Measurements from ENCODE around the gene BCAS4. TPM values are rescaled to one million over a fixed set of nuclear protein-coding genes. Genes with fewer than 3 reads are reported as not detected.

Gene BCAS4
- total RNA-seq, 1 experiment from 2014 or later, result 29.9 TPM

GRCh38 chr20:50862546-50862945, 67.7 kb downstream of the BCAS4 start:
- H3K27me3 ChIP-seq (replicated peaks; ENCODE audit: control insufficient read depth, insufficient read depth, low read length), result no peaks in the 10 kb centered on the region
- no peak overlapping the region for H3K27ac Mint-ChIP-seq (ENCODE audit: unreplicated experiment)
- ChIA-PET POLR2A (no interaction called here), CTCF (interaction anchor here (0.7 kb wide), 2 partner anchors 237 to 285 kb away, joined by 4 to 7 read pairs; no protein-coding TSS in a partner anchor)
- no TSS peak for BruUV-seq (replicated peaks)
- no peaks in the 10 kb centered on the region for H3K27me3 Mint-ChIP-seq (ENCODE audit: insufficient read depth, unreplicated experiment)
- no peak for DNase-seq
- TF ChIP-seq, protein P1, sequence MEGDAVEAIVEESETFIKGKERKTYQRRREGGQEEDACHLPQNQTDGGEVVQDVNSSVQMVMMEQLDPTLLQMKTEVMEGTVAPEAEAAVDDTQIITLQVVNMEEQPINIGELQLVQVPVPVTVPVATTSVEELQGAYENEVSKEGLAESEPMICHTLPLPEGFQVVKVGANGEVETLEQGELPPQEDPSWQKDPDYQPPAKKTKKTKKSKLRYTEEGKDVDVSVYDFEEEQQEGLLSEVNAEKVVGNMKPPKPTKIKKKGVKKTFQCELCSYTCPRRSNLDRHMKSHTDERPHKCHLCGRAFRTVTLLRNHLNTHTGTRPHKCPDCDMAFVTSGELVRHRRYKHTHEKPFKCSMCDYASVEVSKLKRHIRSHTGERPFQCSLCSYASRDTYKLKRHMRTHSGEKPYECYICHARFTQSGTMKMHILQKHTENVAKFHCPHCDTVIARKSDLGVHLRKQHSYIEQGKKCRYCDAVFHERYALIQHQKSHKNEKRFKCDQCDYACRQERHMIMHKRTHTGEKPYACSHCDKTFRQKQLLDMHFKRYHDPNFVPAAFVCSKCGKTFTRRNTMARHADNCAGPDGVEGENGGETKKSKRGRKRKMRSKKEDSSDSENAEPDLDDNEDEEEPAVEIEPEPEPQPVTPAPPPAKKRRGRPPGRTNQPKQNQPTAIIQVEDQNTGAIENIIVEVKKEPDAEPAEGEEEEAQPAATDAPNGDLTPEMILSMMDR (IDR thresholded peaks at IDR 0.05; ENCODE audit: insufficient read depth in 1 of 2, low read depth in 1 of 2, low read length in 1 of 2, severe bottlenecking in 1 of 2, unreplicated experiment in 1 of 2), result no peak
- H3K4me1 ChIP-seq, result no peaks in the 10 kb centered on the region
- no peaks in the 10 kb centered on the region for H3K36me3 ChIP-seq (ENCODE audit: control insufficient read depth, insufficient read depth, low read length)
- intact Hi-C loops (cut with micrococcal nuclease; ENCODE audit: unreplicated experiment), result no loop called here
- no peak overlapping the region for H3K4me3 ChIP-seq (ENCODE audit: low read depth, low read length)
- H3K4me1 Mint-ChIP-seq (ENCODE audit: low read depth, unreplicated experiment), result no peaks in the 10 kb centered on the region
- H3K4me3 Mint-ChIP-seq (ENCODE audit: unreplicated experiment), result no peak overlapping the region
- H3K9me3 ChIP-seq, result no peaks in the 10 kb centered on the region
- H3K9me3 Mint-ChIP-seq (ENCODE audit: unreplicated experiment), result no peaks in the 10 kb centered on the region
- H3K36me3 Mint-ChIP-seq (ENCODE audit: insufficient read depth, unreplicated experiment), result peaks cover 6% of the 10 kb centered on the region

DNA sequence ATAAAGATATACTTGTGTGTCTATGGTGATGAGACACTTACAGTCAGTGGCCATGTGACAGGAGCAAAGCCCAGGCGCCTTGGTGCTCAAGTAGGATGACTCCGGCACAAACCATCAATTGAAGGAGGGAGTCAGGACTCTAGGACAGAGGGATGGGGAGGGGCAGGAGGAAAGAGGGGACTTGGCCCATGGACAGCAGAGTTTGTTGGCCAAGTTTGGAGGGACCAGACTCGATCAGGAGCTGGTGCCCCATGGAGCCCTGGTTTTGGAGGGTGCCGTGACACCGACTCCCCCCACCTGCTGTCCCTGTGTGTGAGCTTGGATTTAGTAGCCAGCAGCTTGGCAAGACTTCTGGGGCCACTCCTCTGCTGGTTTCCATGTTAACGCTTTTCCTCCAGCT, 70.3 kb downstream of the BCAS4 start:
- no peak overlapping the region for H3K27ac Mint-ChIP-seq (ENCODE audit: unreplicated experiment)
- no peaks in the 10 kb centered on the region for H3K9me3 ChIP-seq
- intact Hi-C loops (cut with micrococcal nuclease; ENCODE audit: unreplicated experiment), result no loop called here
- ChIA-PET POLR2A (interaction anchor here (0.5 kb wide), 1 partner anchor 350 kb away, joined by 3 read pairs; no protein-coding TSS in a partner anchor), CTCF (interaction anchor here (0.7 to 0.9 kb wide), 2 partner anchors 65 to 71 kb away, joined by 3 to 4 read pairs; no protein-coding TSS in a partner anchor)
- BruUV-seq (replicated peaks), result no TSS peak
- H3K36me3 Mint-ChIP-seq (ENCODE audit: insufficient read depth, unreplicated experiment), result peaks cover 14% of the 10 kb centered on the region
- H3K4me3 Mint-ChIP-seq (ENCODE audit: unreplicated experiment), result no peak overlapping the region
- H3K4me1 ChIP-seq, result peaks cover 11% of the 10 kb centered on the region
- no peaks in the 10 kb centered on the region for H3K27me3 ChIP-seq (replicated peaks; ENCODE audit: control insufficient read depth, insufficient read depth, low read length)
- no peaks in the 10 kb centered on the region for H3K36me3 ChIP-seq (ENCODE audit: control insufficient read depth, insufficient read depth, low read length)
- H3K9me3 Mint-ChIP-seq (ENCODE audit: unreplicated experiment), result no peaks in the 10 kb centered on the region
- peaks cover 11% of the 10 kb centered on the region for H3K4me1 Mint-ChIP-seq (ENCODE audit: low read depth, unreplicated experiment)
- TF ChIP-seq, protein P1 (IDR thresholded peaks at IDR 0.05; ENCODE audit: insufficient read depth in 1 of 2, low read depth in 1 of 2, low read length in 1 of 2, severe bottlenecking in 1 of 2, unreplicated experiment in 1 of 2), result no peak
- H3K27me3 Mint-ChIP-seq (ENCODE audit: insufficient read depth, unreplicated experiment), result no peaks in the 10 kb centered on the region
- no peak overlapping the region for H3K4me3 ChIP-seq (ENCODE audit: low read depth, low read length)
- no peak for DNase-seq

DNA sequence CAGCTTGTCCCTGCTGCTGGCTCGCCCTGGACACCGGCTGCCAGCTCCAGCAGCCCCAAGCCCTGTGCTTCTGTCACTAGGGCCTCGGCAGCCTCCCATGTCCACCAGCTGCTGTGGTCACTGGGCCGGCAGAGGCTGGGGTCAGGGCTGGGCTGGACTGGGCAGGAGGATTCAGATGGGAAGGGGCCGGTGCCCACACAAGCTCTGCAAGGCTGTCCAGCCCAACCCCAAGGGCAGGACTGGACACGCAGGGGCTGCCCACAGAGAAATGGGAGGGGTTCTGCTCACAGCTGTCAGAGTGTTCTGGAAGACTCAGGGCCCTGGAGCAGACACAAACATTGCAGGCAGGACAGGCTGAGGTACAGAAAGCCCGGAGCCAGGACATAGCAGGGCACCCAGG, 70.7 kb downstream of the BCAS4 start:
- H3K4me3 ChIP-seq (ENCODE audit: low read depth, low read length), result no peak overlapping the region
- no peaks in the 10 kb centered on the region for H3K9me3 ChIP-seq
- POLR2A ChIA-PET, result no interaction called here
- peaks cover 11% of the 10 kb centered on the region for H3K4me1 Mint-ChIP-seq (ENCODE audit: low read depth, unreplicated experiment)
- no peak overlapping the region for H3K4me3 Mint-ChIP-seq (ENCODE audit: unreplicated experiment)
- no peaks in the 10 kb centered on the region for H3K9me3 Mint-ChIP-seq (ENCODE audit: unreplicated experiment)
- TF ChIP-seq, protein P1 (IDR thresholded peaks at IDR 0.05; ENCODE audit: insufficient read depth in 1 of 2, low read depth in 1 of 2, low read length in 1 of 2, severe bottlenecking in 1 of 2, unreplicated experiment in 1 of 2), result no peak
- CTCF ChIA-PET, result interaction anchor here (0.7 to 0.9 kb wide), 2 partner anchors 64 to 71 kb away, joined by 3 to 4 read pairs; no protein-coding TSS in a partner anchor
- no peak overlapping the region for H3K27ac Mint-ChIP-seq (ENCODE audit: unreplicated experiment)
- no peaks in the 10 kb centered on the region for H3K36me3 ChIP-seq (ENCODE audit: control insufficient read depth, insufficient read depth, low read length)
- peaks cover 11% of the 10 kb centered on the region for H3K4me1 ChIP-seq
- H3K27me3 ChIP-seq (replicated peaks; ENCODE audit: control insufficient read depth, insufficient read depth, low read length), result no peaks in the 10 kb centered on the region
- no TSS peak for BruUV-seq (replicated peaks)
- H3K36me3 Mint-ChIP-seq (ENCODE audit: insufficient read depth, unreplicated experiment), result peaks cover 14% of the 10 kb centered on the region
- no peaks in the 10 kb centered on the region for H3K27me3 Mint-ChIP-seq (ENCODE audit: insufficient read depth, unreplicated experiment)
- DNase-seq, result no peak
- intact Hi-C loops (cut with micrococcal nuclease; ENCODE audit: unreplicated experiment), result no loop called here

All from Caco-2 (cell line).